Measurements from ENCODE around the gene LRMDA.

DNA sequence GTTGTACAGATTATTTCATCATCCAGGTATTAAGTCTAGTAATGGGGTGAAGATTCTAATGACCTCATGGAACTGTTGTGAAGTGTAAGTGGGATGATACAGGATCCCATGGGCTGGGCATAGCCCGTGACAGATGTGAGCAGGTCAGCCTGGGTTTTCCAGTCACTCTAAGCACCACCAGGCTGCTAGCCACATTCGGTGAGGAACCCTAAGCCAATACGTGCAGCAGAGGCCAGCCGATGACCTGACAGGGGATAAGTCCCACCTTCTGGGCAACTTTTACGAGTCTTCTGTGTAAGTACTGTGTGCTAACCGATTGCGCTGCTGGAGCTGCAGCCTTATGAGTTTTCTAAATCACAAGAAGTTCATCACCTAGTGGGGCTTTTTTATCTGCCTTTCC is 37.2 kb upstream of the LRMDA start:
- TF ChIP-seq CTCF (conservative IDR thresholded peaks at IDR 0.05; ENCODE audit: low read length) (no peak), EZH2phosphoT487 (IDR thresholded peaks at IDR 0.05; ENCODE audit: borderline replicate concordance, low read depth, low read length) (no peak)

Measured in OCI-LY7 (cell line).